Lower lobe of right lung (tissue), 2 donors: ENCODE measurements around the gene PIH1D1. TPM values are rescaled to one million over a fixed set of nuclear protein-coding genes. Genes with fewer than 3 reads are reported as not detected.
"Not testable (repeated sequence)": the region's sequence is repeated elsewhere in the genome, so short reads cannot be mapped to it uniquely, and the experiment has no call there.

Experiments used
- ATAC-seq, 2 donors: fragments of 200-7000 bp; cut with Tn5 transposase; one replicate each; pipeline ENCODE4 v1.9.1; 2020 to 2022; ENCODE audit warnings: mild to moderate bottlenecking in 2 of 2, moderate library complexity in 2 of 2
- DNase-seq: peaks from one replicate; pipeline ENCODE4 v3.0.0-alpha.2; 2020
- H3K27ac ChIP-seq: fragments of 200-600 bp; one replicate; pipeline ENCODE4 v1.8.0; 2022
- H3K27me3 ChIP-seq: fragments of 200-600 bp; one replicate; pipeline ENCODE4 v1.8.0; 2022; ENCODE audit warnings: low read depth
- H3K36me3 ChIP-seq: fragments of 200-600 bp; one replicate; pipeline ENCODE4 v1.8.0; 2022; ENCODE audit warnings: mild to moderate bottlenecking
- H3K4me1 ChIP-seq: fragments of 200-600 bp; one replicate; pipeline ENCODE4 v1.8.0; 2022
- H3K4me3 ChIP-seq: fragments of 200-600 bp; one replicate; pipeline ENCODE4 v1.8.0; 2022; ENCODE audit warnings: mild to moderate bottlenecking
- H3K9me3 ChIP-seq: fragments of 200-600 bp; one replicate; pipeline ENCODE4 v1.8.0; 2022
- intact Hi-C: fragments of 100-400 bp; cut with DNase I; formaldehyde crosslinking; loops from one replicate; pipeline ENCODE4 v1.11.0; 2022
- total RNA-seq: library from RNA; stranded (reverse); fragmentation: NEBNext Ultra II Directional; extraction: Animal tissue kit (Norgen Biotek cat#: 25700); gene quantifications from one replicate; pipeline ENCODE4 v1.2.1, GENCODE V29; 2021
- TF ChIP-seq, protein P1 (sequence below): fragments of 200-600 bp; IDR thresholded peaks from one replicate; pipeline ENCODE4 v1.8.0; 2022; ENCODE audit warnings: antibody characterized with exemption, mild to moderate bottlenecking
- donor health status: DM: no; HTN: yes; CAD: no; lungs with severe emphysema.

Gene PIH1D1
- total RNA-seq, 1 donor from 2014 or later: 63.2 TPM

DNA sequence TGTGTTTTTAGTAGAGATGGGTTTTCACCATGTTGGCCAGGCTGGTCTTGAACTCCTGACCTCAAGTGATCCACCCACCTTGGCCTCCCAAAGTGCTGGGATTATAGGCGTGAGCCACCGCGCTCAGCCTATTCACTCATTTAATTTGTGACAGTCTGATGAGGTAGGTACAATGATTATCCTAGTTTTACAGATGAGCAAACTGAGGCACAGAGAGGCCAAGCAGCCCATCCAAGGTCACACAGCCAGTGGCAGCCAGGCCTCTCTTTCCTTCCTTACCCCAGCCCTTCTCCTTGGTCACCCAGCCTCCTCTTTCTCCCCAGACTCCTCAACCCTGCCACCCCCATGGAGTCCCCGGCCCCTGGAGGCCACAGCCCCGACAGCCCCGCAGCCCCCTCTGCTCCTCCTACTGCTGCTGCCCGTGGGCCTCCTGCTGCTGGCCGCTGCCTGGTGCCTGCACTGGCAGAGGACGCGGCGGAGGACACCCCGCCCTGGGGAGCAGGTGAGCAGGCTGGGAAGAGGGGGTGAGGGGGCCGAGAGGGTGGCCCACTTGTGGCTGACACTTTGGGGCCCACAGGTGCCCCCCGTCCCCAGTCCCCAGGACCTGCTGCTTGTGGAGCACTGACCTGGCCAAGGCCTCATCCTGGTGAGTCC is 28.5 kb upstream of the PIH1D1 start:
- TF ChIP-seq, protein P1, sequence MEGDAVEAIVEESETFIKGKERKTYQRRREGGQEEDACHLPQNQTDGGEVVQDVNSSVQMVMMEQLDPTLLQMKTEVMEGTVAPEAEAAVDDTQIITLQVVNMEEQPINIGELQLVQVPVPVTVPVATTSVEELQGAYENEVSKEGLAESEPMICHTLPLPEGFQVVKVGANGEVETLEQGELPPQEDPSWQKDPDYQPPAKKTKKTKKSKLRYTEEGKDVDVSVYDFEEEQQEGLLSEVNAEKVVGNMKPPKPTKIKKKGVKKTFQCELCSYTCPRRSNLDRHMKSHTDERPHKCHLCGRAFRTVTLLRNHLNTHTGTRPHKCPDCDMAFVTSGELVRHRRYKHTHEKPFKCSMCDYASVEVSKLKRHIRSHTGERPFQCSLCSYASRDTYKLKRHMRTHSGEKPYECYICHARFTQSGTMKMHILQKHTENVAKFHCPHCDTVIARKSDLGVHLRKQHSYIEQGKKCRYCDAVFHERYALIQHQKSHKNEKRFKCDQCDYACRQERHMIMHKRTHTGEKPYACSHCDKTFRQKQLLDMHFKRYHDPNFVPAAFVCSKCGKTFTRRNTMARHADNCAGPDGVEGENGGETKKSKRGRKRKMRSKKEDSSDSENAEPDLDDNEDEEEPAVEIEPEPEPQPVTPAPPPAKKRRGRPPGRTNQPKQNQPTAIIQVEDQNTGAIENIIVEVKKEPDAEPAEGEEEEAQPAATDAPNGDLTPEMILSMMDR: no peak
- intact Hi-C loops: no loop called here

DNA sequence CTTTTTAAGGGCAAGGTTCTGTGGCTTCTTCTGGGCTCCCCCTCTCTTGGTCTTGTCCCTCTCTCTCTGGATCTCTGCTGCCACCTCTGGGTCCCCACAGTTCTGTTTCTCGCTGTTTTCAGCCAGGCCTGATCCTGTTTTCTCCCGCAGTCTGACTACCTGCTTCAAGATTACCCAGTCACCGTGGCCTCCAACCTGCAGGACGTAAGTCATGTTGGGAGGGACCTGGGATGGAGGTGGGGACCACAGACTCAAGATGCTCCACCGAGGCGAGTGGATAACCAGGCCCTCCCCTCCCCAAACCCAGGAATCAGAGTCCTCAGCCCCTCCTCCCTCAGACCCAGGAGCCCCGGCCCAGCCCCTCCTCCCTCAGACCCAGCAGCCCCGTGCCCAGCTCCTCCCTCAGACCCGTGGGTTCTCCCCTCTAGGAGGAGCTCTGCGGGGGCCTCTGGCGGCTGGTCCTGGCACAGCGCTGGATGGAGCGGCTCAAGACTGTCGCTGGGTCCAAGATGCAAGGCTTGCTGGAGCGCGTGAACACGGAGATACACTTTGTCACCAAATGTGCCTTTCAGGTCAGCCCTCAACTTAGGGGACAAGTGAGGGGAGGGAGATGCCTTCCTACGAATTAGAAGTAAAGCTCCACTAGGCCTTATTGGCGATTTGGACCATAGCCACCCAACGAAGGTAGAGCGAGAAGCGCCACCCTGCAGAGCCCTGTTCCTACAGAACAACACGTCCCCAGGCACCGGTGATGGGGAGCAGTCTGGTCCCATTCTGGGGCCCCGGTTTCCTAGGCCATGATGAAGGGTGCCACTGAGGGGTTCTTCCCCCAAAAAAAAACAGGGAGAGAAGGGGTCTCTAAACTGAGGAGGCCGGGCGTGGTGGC is 24.6 kb upstream of the PIH1D1 start:
- peak; percentile 13 to 29 for ATAC-seq
- Histone ChIP-seq H3K9me3 (no peaks in the 10 kb centered on the region), H3K27ac (no peak overlapping the region), H3K4me3 (no peak overlapping the region), H3K36me3 (no peaks in the 10 kb centered on the region), H3K27me3 (no peaks in the 10 kb centered on the region), H3K4me1 (peaks cover 10% of the 10 kb centered on the region)
- TF ChIP-seq, protein P1: peak; percentile 33
- no peak for DNase-seq
- intact Hi-C loops: no loop called here

More for the DNA sequence above, 28.5 kb upstream of the PIH1D1 start:
- DNase-seq (no peak), ATAC-seq (peak in 1 of 2 donors; percentile 4)
- no peaks in the 10 kb centered on the region for H3K9me3 ChIP-seq
- peaks cover 4% of the 10 kb centered on the region for H3K4me1 ChIP-seq
- H3K27ac ChIP-seq: no peak overlapping the region
- no peak overlapping the region for H3K4me3 ChIP-seq
- peaks cover 14% of the 10 kb centered on the region for H3K36me3 ChIP-seq
- no peaks in the 10 kb centered on the region for H3K27me3 ChIP-seq

DNA sequence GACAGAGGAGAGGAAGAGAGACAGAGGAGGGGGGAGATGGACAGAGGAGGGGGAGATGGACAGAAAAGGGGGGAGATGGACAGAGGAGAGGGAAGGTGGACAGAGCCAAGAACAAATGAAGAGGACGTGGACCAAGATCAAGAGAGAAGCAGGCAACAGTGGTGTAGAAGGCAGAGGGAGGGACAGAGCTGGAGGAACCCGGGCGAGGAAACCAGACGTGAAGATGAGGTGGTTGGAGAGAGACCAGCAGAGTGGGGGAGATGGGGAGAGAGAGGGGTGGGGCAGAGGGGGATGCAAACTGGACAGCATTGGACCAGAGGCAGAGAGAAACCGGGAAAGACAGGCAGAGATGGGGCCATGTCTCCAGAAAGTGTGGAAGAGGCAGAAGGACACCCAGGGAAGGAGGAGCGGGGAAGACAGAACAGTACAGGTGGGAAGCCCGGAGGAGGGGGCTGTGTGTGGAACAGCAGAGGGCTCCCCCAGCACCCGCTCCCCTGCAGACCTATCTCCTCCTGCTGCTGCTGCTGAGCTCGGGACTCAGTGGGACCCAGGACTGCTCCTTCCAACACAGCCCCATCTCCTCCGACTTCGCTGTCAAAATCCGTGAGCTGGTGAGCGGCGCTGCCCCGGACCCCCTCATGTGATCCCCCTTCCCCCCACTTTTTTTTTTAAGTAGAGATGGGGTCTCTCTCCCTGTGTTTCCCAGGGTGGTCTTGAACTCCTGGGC is 23.7 kb upstream of the PIH1D1 start:
- H3K9me3 ChIP-seq: no peaks in the 10 kb centered on the region
- peaks cover 10% of the 10 kb centered on the region for H3K4me1 ChIP-seq
- TF ChIP-seq, protein P1: no peak
- H3K27me3 ChIP-seq: no peaks in the 10 kb centered on the region
- no peak for ATAC-seq
- intact Hi-C loops: no loop called here
- H3K36me3 ChIP-seq: no peaks in the 10 kb centered on the region
- DNase-seq: no peak
- H3K4me3 ChIP-seq: no peak overlapping the region
- no peak overlapping the region for H3K27ac ChIP-seq

DNA sequence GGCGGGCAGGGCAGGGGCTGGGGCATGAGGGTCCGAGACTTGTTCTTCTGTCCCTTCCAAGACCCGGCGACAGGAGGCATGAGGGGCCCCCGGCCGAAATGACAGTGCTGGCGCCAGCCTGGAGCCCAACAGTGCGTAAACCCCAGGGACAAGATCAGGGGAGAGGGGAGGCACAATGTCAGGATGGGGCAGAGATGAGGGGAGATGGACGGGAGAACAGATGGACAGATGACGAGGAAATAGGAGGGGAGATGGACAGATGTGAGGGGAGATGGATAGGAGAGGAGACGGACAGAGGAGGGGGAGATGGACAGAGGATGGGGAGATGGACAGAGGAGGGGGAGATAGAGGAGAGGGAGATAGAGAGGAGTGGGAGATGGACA is 22.9 kb upstream of the PIH1D1 start:
- TF ChIP-seq, protein P1: no peak
- Histone ChIP-seq H3K4me3 (peak overlapping the region; percentile 75), H3K9me3 (no peaks in the 10 kb centered on the region), H3K4me1 (peaks cover 16% of the 10 kb centered on the region), H3K36me3 (peaks cover 4% of the 10 kb centered on the region), H3K27ac (peak overlapping the region; percentile 85), H3K27me3 (no peaks in the 10 kb centered on the region)
- ATAC-seq: peak in 1 of 2 donors; percentile 4
- DNase-seq: no peak
- intact Hi-C loops: no loop called here

DNA sequence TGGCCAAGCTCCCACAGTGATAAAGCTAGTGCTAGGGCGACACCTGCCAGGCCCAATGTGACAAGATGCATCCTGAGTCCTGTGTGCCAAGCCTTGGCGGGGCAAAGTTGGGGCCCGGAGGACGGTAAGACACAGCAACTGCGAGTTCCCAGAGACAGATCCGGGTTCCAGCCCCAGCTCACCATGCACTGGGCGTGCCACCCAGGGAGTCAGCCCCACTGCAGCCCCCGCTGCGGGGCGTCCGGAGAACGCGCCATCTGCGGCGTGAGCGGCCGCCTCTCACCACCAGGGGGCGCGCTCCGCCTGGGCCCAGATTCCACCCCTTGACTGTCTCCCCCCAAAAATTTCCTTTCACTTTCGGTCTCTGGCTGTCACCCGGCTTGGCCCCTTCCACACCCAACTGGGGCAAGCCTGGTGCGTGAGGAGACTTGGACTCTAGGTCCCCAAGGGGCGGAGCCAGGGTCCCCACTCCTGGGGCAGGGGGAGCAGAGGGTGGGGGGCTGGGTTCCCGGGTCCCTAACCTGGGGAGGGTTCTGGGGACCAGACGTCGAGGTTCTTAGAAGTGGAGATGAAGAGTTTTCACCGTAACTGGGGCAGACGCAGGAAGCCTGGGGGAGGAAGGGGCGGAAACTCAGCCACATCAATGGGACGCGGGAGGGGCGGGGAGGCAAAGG is 22.4 kb upstream of the PIH1D1 start, which contains the start of gene FLT3LG:
TSS of gene FLT3LG (plus strand) at position 348 of the 674 bp plus-strand sequence. CDS start 425 bp downstream, outside the sequence.
- H3K27me3 ChIP-seq: no peaks in the 10 kb centered on the region
- H3K4me1 ChIP-seq: peaks cover 21% of the 10 kb centered on the region
- peak; percentile 86 for DNase-seq
- H3K36me3 ChIP-seq: peaks cover 8% of the 10 kb centered on the region
- peak within 1 kb of the TSS; percentile 85 for H3K27ac ChIP-seq
- intact Hi-C loops: no loop called here
- peak within 1 kb of the TSS; percentile 75 for H3K4me3 ChIP-seq
- no peaks in the 10 kb centered on the region for H3K9me3 ChIP-seq
- TF ChIP-seq, protein P1: peak; percentile 99
- ATAC-seq: peak; percentile 89 to 90

DNA sequence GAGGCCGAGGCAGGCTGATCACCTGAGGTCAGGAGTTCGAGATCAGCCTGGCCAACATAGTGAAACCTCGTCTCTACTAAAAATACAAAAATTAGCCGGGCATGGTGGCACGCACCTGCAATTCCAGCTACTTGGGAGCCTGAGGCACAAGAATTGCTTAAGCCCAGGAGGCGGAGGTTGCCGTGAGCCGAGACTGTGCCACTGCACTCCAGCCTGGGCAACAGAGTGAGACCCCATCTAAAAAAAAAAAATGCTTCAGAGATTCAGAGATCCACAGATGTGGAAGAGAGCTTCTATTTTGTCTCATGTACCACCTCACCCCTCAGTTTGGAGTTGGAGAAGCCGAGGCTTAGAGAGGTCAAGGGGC is 21.9 kb upstream of the PIH1D1 start:
- H3K9me3 ChIP-seq, H3K27me3 ChIP-seq, DNase-seq, ATAC-seq, intact Hi-C loops: not testable (repeated sequence)
- H3K36me3 ChIP-seq: peaks cover 11% of the 10 kb centered on the region
- H3K4me3 ChIP-seq: peak overlapping the region; percentile 75
- H3K27ac ChIP-seq: peak overlapping the region; percentile 85
- H3K4me1 ChIP-seq: peaks cover 25% of the 10 kb centered on the region
